Measurements from ENCODE around the gene THAP4.

Gene THAP4

DNA sequence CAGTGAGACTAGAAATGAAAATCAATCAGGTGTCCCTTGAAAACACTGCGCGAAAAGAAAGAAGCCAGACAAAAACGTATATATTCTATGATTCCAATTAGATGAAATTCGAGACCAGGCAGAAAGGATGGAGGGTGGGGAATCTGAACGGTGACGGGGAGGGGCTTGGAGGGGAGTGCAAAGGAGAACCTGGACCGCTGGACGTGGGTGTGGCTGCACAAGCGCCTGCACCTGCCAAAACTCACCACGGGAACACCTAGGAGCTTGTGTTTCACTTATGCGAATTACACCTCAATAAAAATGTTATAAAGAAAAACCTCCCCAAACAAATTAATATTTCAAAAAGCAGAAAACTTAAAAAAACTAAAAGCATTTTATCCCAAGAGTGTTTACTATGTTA is 21.9 kb downstream of the THAP4 start:
- peaks cover 34% of the 10 kb centered on the region for H3K4me1 ChIP-seq (ENCODE audit: control insufficient read depth, insufficient read depth, low read length)
- H3K4me3 ChIP-seq (ENCODE audit: low read length): no peak overlapping the region
- H3K27me3 ChIP-seq (ENCODE audit: control insufficient read depth, insufficient read depth, low read length): no peaks in the 10 kb centered on the region
- H3K36me3 ChIP-seq (ENCODE audit: control insufficient read depth, insufficient read depth, low read length): no peaks in the 10 kb centered on the region
- H3K9ac ChIP-seq (ENCODE audit: low read length): no peak overlapping the region
- H3K9me3 ChIP-seq (ENCODE audit: control insufficient read depth, low read length): no peaks in the 10 kb centered on the region

DNA sequence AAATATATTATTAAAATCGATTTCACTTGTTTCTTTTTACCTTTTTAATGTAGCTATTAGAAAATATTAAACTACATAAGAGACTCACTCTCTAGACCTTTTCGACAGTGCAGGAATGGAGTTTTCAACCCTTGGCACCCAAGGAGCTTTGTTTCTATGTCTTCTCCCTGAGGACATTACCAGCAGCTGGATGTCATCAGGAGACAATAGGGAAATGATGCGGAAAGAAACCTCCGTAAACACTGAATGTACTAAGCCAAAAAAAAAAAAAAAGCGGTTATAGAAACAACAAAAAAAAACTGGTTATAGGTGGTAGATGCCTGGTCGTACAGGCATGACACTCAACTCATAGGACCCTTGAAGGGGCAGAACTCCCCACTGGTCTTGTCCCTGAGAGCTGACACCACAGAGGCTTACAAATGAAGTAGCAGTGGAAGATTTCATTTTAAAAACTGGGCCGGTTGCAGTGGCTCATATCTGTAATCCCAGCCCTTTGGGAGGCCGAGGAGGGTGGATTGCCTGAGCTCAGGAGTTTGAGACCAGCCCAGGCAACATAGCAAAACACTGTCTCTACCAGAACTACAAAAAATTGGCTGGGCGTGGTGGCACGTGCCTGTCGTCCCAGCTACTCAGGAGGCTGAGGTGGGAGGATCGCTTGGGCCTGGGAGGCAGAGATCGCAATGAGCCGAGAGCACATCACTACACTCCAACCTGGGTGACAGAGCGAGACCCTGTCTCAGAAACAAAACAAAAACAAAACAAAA is 23.8 kb downstream of the THAP4 start:
- H3K9ac ChIP-seq (ENCODE audit: low read length): no peak overlapping the region
- H3K4me3 ChIP-seq (ENCODE audit: low read length): no peak overlapping the region
- no peaks in the 10 kb centered on the region for H3K9me3 ChIP-seq (ENCODE audit: control insufficient read depth, low read length)
- H3K27me3 ChIP-seq (ENCODE audit: control insufficient read depth, insufficient read depth, low read length): no peaks in the 10 kb centered on the region
- no peaks in the 10 kb centered on the region for H3K36me3 ChIP-seq (ENCODE audit: control insufficient read depth, insufficient read depth, low read length)
- peaks cover 34% of the 10 kb centered on the region for H3K4me1 ChIP-seq (ENCODE audit: control insufficient read depth, insufficient read depth, low read length)

DNA sequence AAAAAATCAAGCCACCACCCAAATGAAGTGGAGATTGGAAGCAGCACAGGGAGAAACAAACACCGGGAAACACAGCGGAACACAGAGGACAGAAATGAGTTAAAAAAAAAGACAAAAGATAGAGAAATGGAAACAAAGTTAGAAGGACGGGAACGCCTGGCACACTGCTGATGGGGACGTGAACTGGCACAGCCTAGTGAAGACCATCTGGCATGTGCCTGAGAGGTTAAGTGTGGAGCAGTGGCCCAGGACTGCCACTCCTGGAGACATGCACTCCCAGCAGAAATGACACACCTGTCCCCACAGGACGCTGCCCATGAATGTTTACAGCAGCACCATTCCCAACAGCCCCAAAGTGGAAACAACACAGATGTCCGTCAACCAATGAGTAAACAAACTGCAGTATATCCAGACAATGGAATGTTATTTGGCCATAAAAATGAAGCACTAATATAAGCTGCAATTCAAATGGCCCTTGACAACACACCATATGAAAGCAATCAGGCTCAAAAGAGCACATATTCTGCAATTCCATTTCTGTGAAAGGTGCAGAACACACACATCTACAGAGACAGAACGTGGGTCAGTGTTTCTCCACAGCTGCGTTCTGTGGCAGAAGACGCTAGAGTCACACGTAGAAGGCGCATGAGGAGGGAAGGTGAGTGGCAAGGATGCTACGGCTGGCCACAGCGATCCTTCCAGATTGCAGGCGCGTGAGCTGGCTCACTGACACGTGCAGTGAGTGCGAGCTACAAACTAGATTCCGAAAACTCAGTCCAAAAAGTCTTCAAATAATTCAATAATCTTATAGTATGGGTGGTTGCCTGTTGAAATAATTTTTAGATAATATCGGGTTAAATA is 24.6 kb downstream of the THAP4 start:
- no peak overlapping the region for H3K9ac ChIP-seq (ENCODE audit: low read length)
- H3K27me3 ChIP-seq (ENCODE audit: control insufficient read depth, insufficient read depth, low read length): no peaks in the 10 kb centered on the region
- H3K36me3 ChIP-seq (ENCODE audit: control insufficient read depth, insufficient read depth, low read length): no peaks in the 10 kb centered on the region
- H3K9me3 ChIP-seq (ENCODE audit: control insufficient read depth, low read length): no peaks in the 10 kb centered on the region
- peaks cover 30% of the 10 kb centered on the region for H3K4me1 ChIP-seq (ENCODE audit: control insufficient read depth, insufficient read depth, low read length)
- H3K4me3 ChIP-seq (ENCODE audit: low read length): no peak overlapping the region

DNA sequence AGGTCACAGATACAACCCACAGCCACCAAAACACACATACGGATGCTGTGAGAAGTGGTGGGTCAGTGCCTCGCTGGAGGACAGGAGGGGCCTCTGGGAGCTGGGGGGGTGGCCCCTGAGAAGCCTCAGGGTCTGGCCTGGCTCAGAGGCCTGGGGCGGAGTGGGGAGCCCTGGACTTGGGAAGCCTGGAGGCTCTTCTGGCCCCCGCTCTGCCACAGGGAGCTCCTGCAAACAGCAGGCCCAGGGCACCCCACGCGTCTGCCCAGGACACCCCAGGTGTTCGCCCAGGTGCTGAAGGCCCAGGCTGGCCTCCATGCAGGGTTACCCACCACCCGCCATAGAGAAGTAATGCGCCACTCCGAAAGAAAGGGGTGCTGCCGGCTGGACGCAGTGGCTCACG is 25.9 kb downstream of the THAP4 start:
- H3K9me3 ChIP-seq (ENCODE audit: control insufficient read depth, low read length): no peaks in the 10 kb centered on the region
- peak overlapping the region; percentile 75 for H3K4me3 ChIP-seq (ENCODE audit: low read length)
- H3K36me3 ChIP-seq (ENCODE audit: control insufficient read depth, insufficient read depth, low read length): no peaks in the 10 kb centered on the region
- H3K27me3 ChIP-seq (ENCODE audit: control insufficient read depth, insufficient read depth, low read length): no peaks in the 10 kb centered on the region
- H3K9ac ChIP-seq (ENCODE audit: low read length): peak overlapping the region; percentile 90
- H3K4me1 ChIP-seq (ENCODE audit: control insufficient read depth, insufficient read depth, low read length): peaks cover 22% of the 10 kb centered on the region

DNA sequence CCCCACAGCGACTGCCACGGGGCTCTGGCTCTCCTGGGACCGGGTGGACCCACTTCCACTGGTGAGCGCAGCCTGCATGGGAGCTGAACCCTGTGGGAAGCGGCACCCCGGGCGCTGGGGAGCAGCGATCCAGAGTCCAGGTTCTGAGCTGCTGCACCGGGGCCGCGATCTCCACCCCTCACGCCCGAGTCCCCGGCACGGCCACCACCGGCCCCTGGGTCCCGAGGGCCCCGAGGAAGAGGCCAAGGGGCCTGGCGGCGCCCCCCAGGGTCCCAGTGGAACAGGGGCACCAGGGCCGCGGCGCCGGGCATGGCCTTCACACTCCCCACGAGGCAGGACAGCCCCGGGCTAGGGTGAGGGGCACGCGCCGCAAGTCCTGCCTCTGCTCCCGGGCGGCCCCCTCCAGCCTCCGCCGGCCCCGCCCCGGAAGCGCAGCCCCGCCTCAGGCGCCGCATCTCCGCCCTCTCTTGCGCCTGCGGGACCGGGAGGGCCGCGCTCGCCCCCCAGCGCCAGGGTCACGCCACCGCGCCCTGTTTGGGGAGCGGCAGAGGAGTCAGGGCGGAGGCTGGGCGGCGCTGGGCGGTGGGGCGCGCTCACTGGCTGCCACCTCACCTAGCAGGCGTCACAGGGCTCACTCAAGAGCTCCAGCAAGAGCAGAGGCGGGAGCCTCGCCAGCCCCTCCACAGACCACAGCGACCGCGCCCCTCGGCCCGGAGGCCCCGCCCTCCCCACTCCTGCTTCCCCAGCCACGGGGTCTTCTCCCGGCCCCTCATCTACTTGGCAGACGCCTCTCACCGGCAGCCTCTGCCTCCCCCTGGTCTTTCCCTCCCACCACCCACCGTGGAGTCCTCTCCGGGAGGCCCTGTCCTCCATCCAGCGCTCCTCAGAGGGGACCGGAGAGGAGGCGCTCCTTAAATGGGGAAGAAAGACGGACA is 26.8 kb downstream of the THAP4 start:
- H3K4me3 ChIP-seq (ENCODE audit: low read length): peak overlapping the region; percentile 75
- no peaks in the 10 kb centered on the region for H3K9me3 ChIP-seq (ENCODE audit: control insufficient read depth, low read length)
- no peaks in the 10 kb centered on the region for H3K36me3 ChIP-seq (ENCODE audit: control insufficient read depth, insufficient read depth, low read length)
- H3K9ac ChIP-seq (ENCODE audit: low read length): peak overlapping the region; percentile 90
- peaks cover 14% of the 10 kb centered on the region for H3K4me1 ChIP-seq (ENCODE audit: control insufficient read depth, insufficient read depth, low read length)
- H3K27me3 ChIP-seq (ENCODE audit: control insufficient read depth, insufficient read depth, low read length): no peaks in the 10 kb centered on the region

DNA sequence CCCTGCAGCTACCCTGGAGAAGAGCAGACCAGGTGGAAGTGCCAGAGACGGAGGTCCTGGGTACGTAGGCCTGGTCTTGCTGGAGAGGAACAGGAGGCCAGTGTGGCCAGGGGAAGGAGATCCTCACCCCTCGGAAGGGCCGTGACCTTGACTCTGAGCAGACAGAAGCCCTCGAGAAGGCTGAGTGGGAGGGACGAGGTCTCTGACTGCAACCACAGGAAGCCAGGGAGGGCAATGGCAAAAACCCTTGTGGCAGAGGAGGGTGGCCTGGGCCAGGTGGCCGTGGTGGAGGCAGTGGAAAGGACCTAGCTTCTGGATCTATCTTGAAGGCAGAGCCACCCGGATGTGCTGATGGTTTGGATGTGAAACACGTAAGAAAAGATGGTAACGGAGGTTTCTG is 28.1 kb downstream of the THAP4 start:
- Histone ChIP-seq H3K4me1 (ENCODE audit: control insufficient read depth, insufficient read depth, low read length) (peaks cover 11% of the 10 kb centered on the region), H3K27me3 (ENCODE audit: control insufficient read depth, insufficient read depth, low read length) (no peaks in the 10 kb centered on the region), H3K36me3 (ENCODE audit: control insufficient read depth, insufficient read depth, low read length) (no peaks in the 10 kb centered on the region), H3K9ac (ENCODE audit: low read length) (no peak overlapping the region), H3K9me3 (ENCODE audit: control insufficient read depth, low read length) (no peaks in the 10 kb centered on the region), H3K4me3 (ENCODE audit: low read length) (no peak overlapping the region)

DNA sequence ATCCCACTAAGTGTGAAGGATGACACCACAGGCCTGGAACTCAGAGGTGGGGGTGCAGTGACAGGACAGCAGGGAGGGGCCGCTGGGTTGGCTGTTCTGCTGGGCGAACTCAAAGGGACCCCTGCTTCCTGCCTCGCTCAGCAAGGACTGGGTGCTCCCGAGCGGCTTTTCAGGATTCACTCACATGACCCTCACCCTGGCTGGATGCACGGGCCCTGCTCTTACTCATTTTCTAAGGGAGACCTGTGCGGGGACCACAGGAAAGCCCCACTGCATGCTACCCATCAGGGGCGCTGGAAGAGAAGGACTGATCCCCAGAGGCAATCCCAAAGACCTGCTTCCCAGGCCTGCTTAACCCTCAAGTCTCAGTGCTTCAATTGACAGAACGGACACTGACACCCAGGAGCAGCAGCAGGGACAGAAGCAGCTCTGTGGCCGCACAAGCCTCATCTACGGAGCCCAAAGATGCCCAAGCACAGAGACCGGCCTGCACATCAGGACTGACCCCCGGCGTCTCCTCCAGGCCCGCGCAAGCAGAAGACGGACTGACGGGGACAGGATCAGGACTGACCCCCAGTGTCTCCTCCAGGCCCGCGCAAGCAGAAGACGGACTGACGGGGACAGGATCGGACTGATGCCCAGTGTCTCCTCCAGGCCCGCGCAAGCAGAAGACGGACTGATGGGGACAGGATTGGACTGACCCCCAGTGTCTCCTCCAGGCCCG is 29.6 kb downstream of the THAP4 start:
- Histone ChIP-seq H3K9ac (ENCODE audit: low read length) (no peak overlapping the region), H3K4me3 (ENCODE audit: low read length) (no peak overlapping the region), H3K27me3 (ENCODE audit: control insufficient read depth, insufficient read depth, low read length) (no peaks in the 10 kb centered on the region), H3K36me3 (ENCODE audit: control insufficient read depth, insufficient read depth, low read length) (no peaks in the 10 kb centered on the region), H3K9me3 (ENCODE audit: control insufficient read depth, low read length) (no peaks in the 10 kb centered on the region), H3K4me1 (ENCODE audit: control insufficient read depth, insufficient read depth, low read length) (peaks cover 10% of the 10 kb centered on the region)

DNA sequence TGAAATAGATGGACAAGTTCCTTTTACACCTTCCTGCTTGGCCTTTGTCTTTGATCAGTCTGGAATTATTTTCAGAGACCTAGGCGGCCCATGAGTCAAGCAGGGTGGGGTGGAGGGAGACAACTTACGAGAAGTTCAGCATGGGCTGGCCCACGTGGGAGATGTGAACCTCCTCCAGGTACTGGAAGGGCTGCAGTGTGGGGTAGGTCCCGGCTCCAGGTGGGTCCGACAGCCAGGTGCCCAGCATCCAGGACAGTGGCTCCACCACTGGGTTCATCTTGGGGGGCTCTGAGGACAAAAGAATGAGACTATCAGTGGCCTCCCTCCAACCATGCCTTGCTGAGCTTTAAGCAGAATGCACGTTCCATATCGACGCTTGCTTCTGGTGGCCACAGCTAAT is 30.8 kb downstream of the THAP4 start:
- Histone ChIP-seq H3K4me3 (ENCODE audit: low read length) (no peak overlapping the region), H3K36me3 (ENCODE audit: control insufficient read depth, insufficient read depth, low read length) (no peaks in the 10 kb centered on the region), H3K27me3 (ENCODE audit: control insufficient read depth, insufficient read depth, low read length) (no peaks in the 10 kb centered on the region), H3K9me3 (ENCODE audit: control insufficient read depth, low read length) (no peaks in the 10 kb centered on the region), H3K9ac (ENCODE audit: low read length) (no peak overlapping the region), H3K4me1 (ENCODE audit: control insufficient read depth, insufficient read depth, low read length) (peaks cover 7% of the 10 kb centered on the region)

DNA sequence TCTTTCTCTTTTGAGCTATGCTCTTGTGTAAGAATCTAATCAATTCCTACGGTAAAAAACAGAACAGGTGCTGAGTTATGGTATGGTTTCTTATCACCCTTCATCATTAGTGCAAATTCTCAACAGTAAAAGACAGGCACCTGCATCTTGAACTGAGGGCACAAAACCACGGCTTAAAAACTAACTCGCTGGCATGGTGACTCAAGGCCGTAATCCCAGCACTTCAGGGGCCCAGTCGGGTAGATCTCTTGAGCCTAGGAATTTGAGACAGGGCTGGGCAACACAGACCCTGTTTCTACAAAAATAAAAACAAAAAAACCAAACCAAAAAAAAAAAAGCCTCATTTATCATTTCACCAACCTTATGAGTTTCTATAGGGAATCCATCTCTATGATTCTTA is 33.3 kb downstream of the THAP4 start:
- H3K9ac ChIP-seq (ENCODE audit: low read length): no peak overlapping the region
- no peaks in the 10 kb centered on the region for H3K4me1 ChIP-seq (ENCODE audit: control insufficient read depth, insufficient read depth, low read length)
- no peaks in the 10 kb centered on the region for H3K27me3 ChIP-seq (ENCODE audit: control insufficient read depth, insufficient read depth, low read length)
- H3K36me3 ChIP-seq (ENCODE audit: control insufficient read depth, insufficient read depth, low read length): no peaks in the 10 kb centered on the region
- no peak overlapping the region for H3K4me3 ChIP-seq (ENCODE audit: low read length)
- no peaks in the 10 kb centered on the region for H3K9me3 ChIP-seq (ENCODE audit: control insufficient read depth, low read length)

DNA sequence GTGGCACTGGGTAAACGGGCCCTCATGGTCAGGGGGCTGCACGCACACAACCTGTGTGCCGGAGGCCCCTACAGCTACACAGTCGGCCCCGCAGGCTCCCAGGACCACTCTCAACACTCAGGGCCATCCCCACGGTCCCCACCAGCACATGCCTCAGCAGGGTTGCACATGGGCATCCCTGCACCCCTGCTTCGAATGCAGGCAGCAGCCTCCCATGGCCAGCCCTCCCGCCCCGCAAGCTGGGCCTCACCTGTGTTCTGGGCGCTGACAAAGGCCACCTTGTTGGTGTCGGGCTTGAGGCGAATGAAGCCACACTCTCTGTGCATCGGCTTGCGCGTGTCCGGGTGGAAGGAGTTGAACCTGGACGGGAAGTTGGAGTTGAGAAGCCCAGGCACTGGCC is 34.2 kb downstream of the THAP4 start:
- no peaks in the 10 kb centered on the region for H3K4me1 ChIP-seq (ENCODE audit: control insufficient read depth, insufficient read depth, low read length)
- H3K9me3 ChIP-seq (ENCODE audit: control insufficient read depth, low read length): no peaks in the 10 kb centered on the region
- H3K27me3 ChIP-seq (ENCODE audit: control insufficient read depth, insufficient read depth, low read length): no peaks in the 10 kb centered on the region
- no peaks in the 10 kb centered on the region for H3K36me3 ChIP-seq (ENCODE audit: control insufficient read depth, insufficient read depth, low read length)
- no peak overlapping the region for H3K4me3 ChIP-seq (ENCODE audit: low read length)
- no peak overlapping the region for H3K9ac ChIP-seq (ENCODE audit: low read length)

DNA sequence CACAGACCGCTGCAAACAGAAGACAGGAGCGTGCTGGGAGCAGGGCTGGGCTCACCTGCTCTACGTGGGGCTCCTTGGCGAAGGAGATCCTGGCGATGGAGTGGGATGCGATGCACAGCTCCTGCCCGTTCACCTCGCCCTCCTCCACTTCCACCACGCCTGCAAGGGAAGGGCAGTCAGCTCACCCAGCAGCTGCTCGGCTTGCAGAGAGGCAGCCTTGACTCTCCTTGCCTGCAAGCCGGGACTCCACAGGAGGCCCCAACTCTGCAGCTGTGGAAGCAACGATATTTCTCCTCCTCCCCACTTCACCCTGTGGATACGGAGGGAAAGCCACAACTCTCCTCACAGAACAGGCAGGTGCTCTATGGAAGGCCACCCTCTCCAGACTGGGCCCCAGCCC is 35.1 kb downstream of the THAP4 start:
- Histone ChIP-seq H3K9me3 (ENCODE audit: control insufficient read depth, low read length) (no peaks in the 10 kb centered on the region), H3K4me1 (ENCODE audit: control insufficient read depth, insufficient read depth, low read length) (no peaks in the 10 kb centered on the region), H3K27me3 (ENCODE audit: control insufficient read depth, insufficient read depth, low read length) (no peaks in the 10 kb centered on the region), H3K4me3 (ENCODE audit: low read length) (no peak overlapping the region), H3K36me3 (ENCODE audit: control insufficient read depth, insufficient read depth, low read length) (no peaks in the 10 kb centered on the region), H3K9ac (ENCODE audit: low read length) (no peak overlapping the region)

Data from mucosa of stomach (tissue), 1 donor.